ENCODE results near the gene GHR. TPM values are rescaled to one million over a fixed set of nuclear protein-coding genes. Genes with fewer than 3 reads are reported as not detected.

Gene GHR
- total and polyA plus RNA-seq, 2 of the 8 experiments (the other 6 are each of a cell fraction or from before 2014, with no cell fraction given): 0.15 to 0.19 TPM

DNA sequence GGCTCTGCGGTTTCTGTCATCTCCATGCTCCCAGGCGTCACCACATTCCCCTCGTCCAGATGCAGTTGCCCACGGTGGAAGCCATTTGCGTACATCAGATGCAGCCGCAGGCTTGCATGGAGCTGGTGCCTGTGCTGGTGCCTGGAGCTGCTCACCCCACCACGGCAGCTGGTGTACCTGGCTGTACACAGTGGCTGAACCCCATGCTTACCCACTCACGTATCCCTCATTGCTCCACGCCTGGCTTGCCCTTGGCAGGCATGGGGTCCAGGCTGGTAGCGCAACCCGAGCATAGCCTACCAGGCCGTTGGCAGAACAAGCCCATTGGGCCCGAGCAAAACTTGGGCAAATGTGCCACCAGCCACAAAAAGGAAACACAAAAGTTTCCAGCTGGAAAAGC lies 159.5 kb downstream of the GHR start (continued):
- TF ChIP-seq RFX5 (IDR thresholded peaks at IDR 0.05; ENCODE audit: borderline replicate concordance, low read depth, low read length) (no peak), CREB1 (IDR thresholded peaks at IDR 0.05) (no peak), POLR2A (IDR thresholded peaks at IDR 0.05; ENCODE audit: control extremely low read depth in 1 of 2, low read depth in 2 of 2, low read length in 2 of 2) (no peak), CBX5 (IDR thresholded peaks at IDR 0.05; ENCODE audit: low read depth, low read length) (no peak)

All from H1 (cell line).